ENCODE measurements around the gene LST1.

The LST1 gene

GRCh38 chr6:31614684-31615578, 28.9 kb downstream of the LST1 start, which contains the start of gene AIF1:
AIF1 (plus strand) TSS chr6:31615234; CDS start chr6:31615330, 96 bp downstream.
- Histone ChIP-seq H3F3A (ENCODE audit: control insufficient read depth, insufficient read depth) (peaks cover 22% of the 10 kb centered on the region), H3K4me3 (ENCODE audit: low read length) (peak within 1 kb of the TSS; percentile 81), H3K4me1 (ENCODE audit: control insufficient read depth, low read length) (peaks cover 38% of the 10 kb centered on the region), H3K9me2 (replicated peaks; ENCODE audit: control insufficient read depth, low read length) (no peaks in the 10 kb centered on the region), H3K79me2 (ENCODE audit: control insufficient read depth, low read length) (peaks cover 9% of the 10 kb centered on the region), H3K27me3 (ENCODE audit: control insufficient read depth, low read length) (no peaks in the 10 kb centered on the region), H3K9me3 (ENCODE audit: control insufficient read depth, insufficient read depth, low read length) (no peaks in the 10 kb centered on the region), H3K27ac (ENCODE audit: low read depth, low read length) (peak within 1 kb of the TSS; percentile 71), H4K20me1 (ENCODE audit: control insufficient read depth, insufficient read depth, low read depth, low read length) (no peaks in the 10 kb centered on the region), H3K36me3 (ENCODE audit: control insufficient read depth, low read length) (no peaks in the 10 kb centered on the region), H3K4me2 (ENCODE audit: low read length) (peak within 1 kb of the TSS; percentile 93)
- no peak for TF ChIP-seq EZH2phosphoT487 (IDR thresholded peaks at IDR 0.05; ENCODE audit: borderline replicate concordance, low read length)
- TF ChIP-seq CTCF (IDR thresholded peaks at IDR 0.05; ENCODE audit: low read depth, low read length, poor library complexity, severe bottlenecking) = no peak

- peak overlapping the region; percentile 71 for H3K27ac ChIP-seq (ENCODE audit: low read depth, low read length)
- H3K36me3 ChIP-seq (ENCODE audit: control insufficient read depth, low read length) = peaks cover under 1% of the 10 kb centered on the region
- H3K79me2 ChIP-seq (ENCODE audit: control insufficient read depth, low read length) = peaks cover 12% of the 10 kb centered on the region
- H3F3A ChIP-seq (ENCODE audit: control insufficient read depth, insufficient read depth) = peaks cover 22% of the 10 kb centered on the region
- peak overlapping the region; percentile 81 for H3K4me3 ChIP-seq (ENCODE audit: low read length)
- H3K9me2 ChIP-seq (replicated peaks; ENCODE audit: control insufficient read depth, low read length) = no peaks in the 10 kb centered on the region
- H3K9me3 ChIP-seq (ENCODE audit: control insufficient read depth, insufficient read depth, low read length) = no peaks in the 10 kb centered on the region
- H4K20me1 ChIP-seq (ENCODE audit: control insufficient read depth, insufficient read depth, low read depth, low read length) = no peaks in the 10 kb centered on the region
- H3K4me2 ChIP-seq (ENCODE audit: low read length) = peak overlapping the region; percentile 93
- TF ChIP-seq CTCF (IDR thresholded peaks at IDR 0.05; ENCODE audit: low read depth, low read length, poor library complexity, severe bottlenecking) (no peak), EZH2phosphoT487 (IDR thresholded peaks at IDR 0.05; ENCODE audit: borderline replicate concordance, low read length) (no peak)
- H3K4me1 ChIP-seq (ENCODE audit: control insufficient read depth, low read length) = peaks cover 38% of the 10 kb centered on the region
- no peaks in the 10 kb centered on the region for H3K27me3 ChIP-seq (ENCODE audit: control insufficient read depth, low read length)
Measured at GRCh38 chr6:31615748-31616147, 29.7 kb downstream of the LST1 start.

- no peaks in the 10 kb centered on the region for H3K9me3 ChIP-seq (ENCODE audit: control insufficient read depth, insufficient read depth, low read length)
- H3K79me2 ChIP-seq (ENCODE audit: control insufficient read depth, low read length) = peaks cover 24% of the 10 kb centered on the region
- no peak for TF ChIP-seq CTCF (IDR thresholded peaks at IDR 0.05; ENCODE audit: low read depth, low read length, poor library complexity, severe bottlenecking)
- TF ChIP-seq EZH2phosphoT487 (IDR thresholded peaks at IDR 0.05; ENCODE audit: borderline replicate concordance, low read length) = no peak
- H3K27ac ChIP-seq (ENCODE audit: low read depth, low read length) = no peak overlapping the region
- peak overlapping the region; percentile 93 for H3K4me2 ChIP-seq (ENCODE audit: low read length)
- peak overlapping the region; percentile 81 for H3K4me3 ChIP-seq (ENCODE audit: low read length)
- no peaks in the 10 kb centered on the region for H3K9me2 ChIP-seq (replicated peaks; ENCODE audit: control insufficient read depth, low read length)
- peaks cover 22% of the 10 kb centered on the region for H3F3A ChIP-seq (ENCODE audit: control insufficient read depth, insufficient read depth)
- H3K27me3 ChIP-seq (ENCODE audit: control insufficient read depth, low read length) = no peaks in the 10 kb centered on the region
- H3K4me1 ChIP-seq (ENCODE audit: control insufficient read depth, low read length) = peaks cover 44% of the 10 kb centered on the region
- peaks cover 14% of the 10 kb centered on the region for H3K36me3 ChIP-seq (ENCODE audit: control insufficient read depth, low read length)
- peaks cover 5% of the 10 kb centered on the region; the same call in 1 of the 2 replicates for H4K20me1 ChIP-seq (ENCODE audit: control insufficient read depth, insufficient read depth, low read depth, low read length)
Measured at GRCh38 chr6:31617010-31617409, 30.9 kb downstream of the LST1 start.
